ENCODE data around the gene FMN2. TPM values are rescaled to one million over a fixed set of nuclear protein-coding genes. Genes with fewer than 3 reads are reported as not detected.

FMN2 gene
- total and polyA plus RNA-seq, 4 donors, result 17.1 to 78.7 (median 46.5) TPM

- whole genome bisulfite sequencing (ENCODE audit: insufficient coverage), result no CpG with 5 or more reads among the region's 2 CpGs
These were observed 258.0 kb downstream of the FMN2 start for GRCh38 chr1:240349695-240350094.

GRCh38 chr1:240350910-240351331, 259.2 kb downstream of the FMN2 start:
- Histone ChIP-seq H3K4me1 (ENCODE audit: control insufficient read depth, insufficient read depth, low read length) (no peaks in the 10 kb centered on the region), H3K27me3 (ENCODE audit: control insufficient read depth, insufficient read depth, low read length) (no peaks in the 10 kb centered on the region), H3K9me3 (ENCODE audit: control insufficient read depth, insufficient read depth, low read length) (no peaks in the 10 kb centered on the region), H3K36me3 (ENCODE audit: control insufficient read depth, insufficient read depth, low read length) (no peaks in the 10 kb centered on the region), H3K27ac (ENCODE audit: low read depth, low read length) (no peak overlapping the region), H3K4me3 (ENCODE audit: low read depth, low read length) (no peak overlapping the region)
- no CpG with 5 or more reads among the region's 1 CpG for WGBS (ENCODE audit: insufficient coverage)
- DNase-seq (ENCODE audit: low read depth in 4 of 6, low spot score in 6 of 6), result no peak

More at GRCh38 chr1:240349695-240350094, 258.0 kb downstream of the FMN2 start:
- H3K36me3 ChIP-seq (ENCODE audit: control insufficient read depth, insufficient read depth, low read length), result no peaks in the 10 kb centered on the region
- DNase-seq (ENCODE audit: low read depth in 4 of 6, low spot score in 6 of 6), result no peak
- no peak overlapping the region for H3K27ac ChIP-seq (ENCODE audit: low read depth, low read length)
- H3K27me3 ChIP-seq (ENCODE audit: control insufficient read depth, insufficient read depth, low read length), result no peaks in the 10 kb centered on the region
- no peaks in the 10 kb centered on the region for H3K9me3 ChIP-seq (ENCODE audit: control insufficient read depth, insufficient read depth, low read length)
- no peaks in the 10 kb centered on the region for H3K4me1 ChIP-seq (ENCODE audit: control insufficient read depth, insufficient read depth, low read length)
- H3K4me3 ChIP-seq (ENCODE audit: low read depth, low read length), result no peak overlapping the region

GRCh38 chr1:240351690-240352089, 260.0 kb downstream of the FMN2 start:
- no peak for DNase-seq (ENCODE audit: low read depth in 4 of 6, low spot score in 6 of 6)
- no CpG with 5 or more reads among the region's 1 CpG for WGBS (ENCODE audit: insufficient coverage)
- Histone ChIP-seq H3K9me3 (ENCODE audit: control insufficient read depth, insufficient read depth, low read length) (no peaks in the 10 kb centered on the region), H3K4me1 (ENCODE audit: control insufficient read depth, insufficient read depth, low read length) (no peaks in the 10 kb centered on the region), H3K4me3 (ENCODE audit: low read depth, low read length) (no peak overlapping the region), H3K27me3 (ENCODE audit: control insufficient read depth, insufficient read depth, low read length) (no peaks in the 10 kb centered on the region), H3K36me3 (ENCODE audit: control insufficient read depth, insufficient read depth, low read length) (no peaks in the 10 kb centered on the region), H3K27ac (ENCODE audit: low read depth, low read length) (no peak overlapping the region)

- Histone ChIP-seq H3K36me3 (ENCODE audit: control insufficient read depth, insufficient read depth, low read length) (peaks cover 4% of the 10 kb centered on the region), H3K27ac (ENCODE audit: low read depth, low read length) (no peak overlapping the region), H3K4me1 (ENCODE audit: control insufficient read depth, insufficient read depth, low read length) (no peaks in the 10 kb centered on the region), H3K4me3 (ENCODE audit: low read depth, low read length) (no peak overlapping the region), H3K9me3 (ENCODE audit: control insufficient read depth, insufficient read depth, low read length) (no peaks in the 10 kb centered on the region), H3K27me3 (ENCODE audit: control insufficient read depth, insufficient read depth, low read length) (no peaks in the 10 kb centered on the region)
- 89% methylated on average over 4 of the region's 5 CpGs for WGBS (ENCODE audit: insufficient coverage)
- no peak for DNase-seq (ENCODE audit: low read depth in 4 of 6, low spot score in 6 of 6)
These were observed 261.1 kb downstream of the FMN2 start for GRCh38 chr1:240352769-240353168.

GRCh38 chr1:240356568-240356967, 264.9 kb downstream of the FMN2 start:
- DNase-seq (ENCODE audit: low read depth in 4 of 6, low spot score in 6 of 6), result no peak
- WGBS (ENCODE audit: insufficient coverage), result no CpG with 5 or more reads among the region's 1 CpG
- Histone ChIP-seq H3K4me3 (ENCODE audit: low read depth, low read length) (no peak overlapping the region), H3K9me3 (ENCODE audit: control insufficient read depth, insufficient read depth, low read length) (no peaks in the 10 kb centered on the region), H3K27me3 (ENCODE audit: control insufficient read depth, insufficient read depth, low read length) (no peaks in the 10 kb centered on the region), H3K36me3 (ENCODE audit: control insufficient read depth, insufficient read depth, low read length) (peaks cover 8% of the 10 kb centered on the region), H3K4me1 (ENCODE audit: control insufficient read depth, insufficient read depth, low read length) (no peaks in the 10 kb centered on the region), H3K27ac (ENCODE audit: low read depth, low read length) (no peak overlapping the region)

- Histone ChIP-seq H3K27ac (ENCODE audit: low read depth, low read length) (no peak overlapping the region), H3K27me3 (ENCODE audit: control insufficient read depth, insufficient read depth, low read length) (no peaks in the 10 kb centered on the region), H3K4me3 (ENCODE audit: low read depth, low read length) (no peak overlapping the region), H3K4me1 (ENCODE audit: control insufficient read depth, insufficient read depth, low read length) (no peaks in the 10 kb centered on the region), H3K36me3 (ENCODE audit: control insufficient read depth, insufficient read depth, low read length) (peaks cover 11% of the 10 kb centered on the region), H3K9me3 (ENCODE audit: control insufficient read depth, insufficient read depth, low read length) (no peaks in the 10 kb centered on the region)
- WGBS (ENCODE audit: insufficient coverage), result 100% methylated on average over 1 of the region's 5 CpGs
- peak in 1 of 6 donors; percentile 73 for DNase-seq (ENCODE audit: low read depth in 4 of 6, low spot score in 6 of 6)
These were observed 270.4 kb downstream of the FMN2 start for GRCh38 chr1:240362046-240362445.

- WGBS (ENCODE audit: insufficient coverage), result no CpG with 5 or more reads among the region's 2 CpGs
- Histone ChIP-seq H3K4me1 (ENCODE audit: control insufficient read depth, insufficient read depth, low read length) (no peaks in the 10 kb centered on the region), H3K9me3 (ENCODE audit: control insufficient read depth, insufficient read depth, low read length) (no peaks in the 10 kb centered on the region), H3K27ac (ENCODE audit: low read depth, low read length) (no peak overlapping the region), H3K27me3 (ENCODE audit: control insufficient read depth, insufficient read depth, low read length) (no peaks in the 10 kb centered on the region), H3K36me3 (ENCODE audit: control insufficient read depth, insufficient read depth, low read length) (peaks cover 7% of the 10 kb centered on the region), H3K4me3 (ENCODE audit: low read depth, low read length) (no peak overlapping the region)
- peak in 1 of 6 donors; percentile 43 for DNase-seq (ENCODE audit: low read depth in 4 of 6, low spot score in 6 of 6)
These were observed 271.1 kb downstream of the FMN2 start for GRCh38 chr1:240362826-240363225.

- peak in 1 of 6 donors; percentile 13 for DNase-seq (ENCODE audit: low read depth in 4 of 6, low spot score in 6 of 6)
- WGBS (ENCODE audit: insufficient coverage), result 93% methylated on average over 4 of the region's 5 CpGs
- H3K4me1 ChIP-seq (ENCODE audit: control insufficient read depth, insufficient read depth, low read length), result no peaks in the 10 kb centered on the region
These were observed 271.6 kb downstream of the FMN2 start for GRCh38 chr1:240363315-240363714.

GRCh38 chr1:240363914-240364313, 272.2 kb downstream of the FMN2 start:
- Histone ChIP-seq H3K9me3 (ENCODE audit: control insufficient read depth, insufficient read depth, low read length) (no peaks in the 10 kb centered on the region), H3K36me3 (ENCODE audit: control insufficient read depth, insufficient read depth, low read length) (peaks cover 3% of the 10 kb centered on the region), H3K4me1 (ENCODE audit: control insufficient read depth, insufficient read depth, low read length) (no peaks in the 10 kb centered on the region), H3K4me3 (ENCODE audit: low read depth, low read length) (no peak overlapping the region), H3K27me3 (ENCODE audit: control insufficient read depth, insufficient read depth, low read length) (no peaks in the 10 kb centered on the region), H3K27ac (ENCODE audit: low read depth, low read length) (no peak overlapping the region)
- no CpG with 5 or more reads among the region's 3 CpGs for WGBS (ENCODE audit: insufficient coverage)
- peak in 1 of 6 donors; percentile 61 for DNase-seq (ENCODE audit: low read depth in 4 of 6, low spot score in 6 of 6)

More at GRCh38 chr1:240363315-240363714, 271.6 kb downstream of the FMN2 start:
- Histone ChIP-seq H3K4me3 (ENCODE audit: low read depth, low read length) (no peak overlapping the region), H3K27ac (ENCODE audit: low read depth, low read length) (no peak overlapping the region), H3K27me3 (ENCODE audit: control insufficient read depth, insufficient read depth, low read length) (no peaks in the 10 kb centered on the region), H3K9me3 (ENCODE audit: control insufficient read depth, insufficient read depth, low read length) (no peaks in the 10 kb centered on the region), H3K36me3 (ENCODE audit: control insufficient read depth, insufficient read depth, low read length) (peaks cover 7% of the 10 kb centered on the region)

GRCh38 chr1:240366636-240367035, 275.0 kb downstream of the FMN2 start:
- no peak overlapping the region for H3K27ac ChIP-seq (ENCODE audit: low read depth, low read length)
- peaks cover 3% of the 10 kb centered on the region for H3K36me3 ChIP-seq (ENCODE audit: control insufficient read depth, insufficient read depth, low read length)
- no peaks in the 10 kb centered on the region for H3K4me1 ChIP-seq (ENCODE audit: control insufficient read depth, insufficient read depth, low read length)
- no peak for DNase-seq (ENCODE audit: low read depth in 4 of 6, low spot score in 6 of 6)
- WGBS (ENCODE audit: insufficient coverage), result no CpG with 5 or more reads among the region's 9 CpGs
- no peaks in the 10 kb centered on the region for H3K27me3 ChIP-seq (ENCODE audit: control insufficient read depth, insufficient read depth, low read length)
- H3K4me3 ChIP-seq (ENCODE audit: low read depth, low read length), result no peak overlapping the region
- H3K9me3 ChIP-seq (ENCODE audit: control insufficient read depth, insufficient read depth, low read length), result no peaks in the 10 kb centered on the region

Data from spinal cord (tissue), 10 donors.